IMR-90 (cell line): ENCODE measurements around the gene CFAP251. TPM values are rescaled to one million over a fixed set of nuclear protein-coding genes. Genes with fewer than 3 reads are reported as not detected.

ENCODE experiments used
- ATAC-seq: fragments of 200-7000 bp; cut with Tn5 transposase; 2 replicates; pipeline ENCODE4 v1.9.1; 2020; ENCODE audit warnings: low read depth, mild to moderate bottlenecking, moderate library complexity
- BruUV-seq: library from RNA; stranded (reverse); fragments of 400-500 nt; replicated peaks from 2 replicates; lab custom pipeline; 2021; lab: Mats Ljungman, UMichigan
- CTCF ChIA-PET: fragments of 300-600 bp; formaldehyde crosslinking; extraction: SDS; loops from one replicate; lab custom pipeline; 2021; ENCODE audit warnings: antibody characterized with exemption; lab: Yijun Ruan, JAX
- POLR2A ChIA-PET: fragments of 300-600 bp; sonication (Branson Sonifier 250); formaldehyde crosslinking; loops from one replicate; lab custom pipeline; 2022; ENCODE audit warnings: antibody characterized with exemption; ENCODE audit not compliant: unreplicated experiment; lab: Charles Lee
- DNase-seq: peaks from one replicate; pipeline ENCODE4 v3.0.0; 2013
- H2AFZ ChIP-seq: replicated peaks from 2 replicates; pipeline ENCODE3; 2013; ENCODE audit warnings: low read length, mild to moderate bottlenecking; ENCODE audit not compliant: poor library complexity
- H2AK5ac ChIP-seq: 2 replicates; pipeline ENCODE4 v1.6.1; 2013; ENCODE audit warnings: low read depth, low read length, inconsistent platforms
- H2AK9ac ChIP-seq: replicated peaks from 2 replicates; pipeline ENCODE3; 2013; ENCODE audit warnings: mild to moderate bottlenecking, low read depth, low read length, moderate library complexity; ENCODE audit not compliant: poor library complexity
- H2BK120ac ChIP-seq: 2 replicates; pipeline ENCODE4 v1.6.1; 2013; ENCODE audit warnings: low read depth, low read length, inconsistent platforms
- H2BK15ac ChIP-seq: 3 replicates; pipeline ENCODE4 v1.6.1; 2013; ENCODE audit warnings: low read depth, low read length, inconsistent platforms
- H2BK20ac ChIP-seq: 2 replicates; pipeline ENCODE4 v1.6.1; 2013; ENCODE audit warnings: low read depth, mild to moderate bottlenecking, inconsistent platforms, low read length, moderate library complexity
- H2BK5ac ChIP-seq: 2 replicates; pipeline ENCODE4 v1.6.1; 2013; ENCODE audit warnings: mild to moderate bottlenecking, low read depth, low read length, inconsistent platforms; ENCODE audit not compliant: poor library complexity, severe bottlenecking
- H3K14ac ChIP-seq: replicated peaks from 2 replicates; pipeline ENCODE4 v1.6.1; 2013; ENCODE audit warnings: low read depth, low read length, inconsistent platforms
- H3K18ac ChIP-seq: 2 replicates; pipeline ENCODE4 v1.6.1; 2013; ENCODE audit warnings: low read depth, low read length, control low read depth
- H3K23ac ChIP-seq: 2 replicates; pipeline ENCODE4 v1.6.1; 2013; ENCODE audit warnings: low read depth, low read length, inconsistent platforms
- H3K27ac ChIP-seq: 2 replicates; pipeline ENCODE4 v1.5.1; 2013; ENCODE audit warnings: mild to moderate bottlenecking, control low read depth, low read length; ENCODE audit not compliant: insufficient read depth
- H3K27me3 ChIP-seq: 2 replicates; pipeline ENCODE4 v1.6.1; 2013; ENCODE audit warnings: low read length; ENCODE audit not compliant: control insufficient read depth, insufficient read depth
- H3K36me3 ChIP-seq: 2 replicates; pipeline ENCODE4 v1.6.1; 2013; ENCODE audit warnings: low read length, mixed read lengths; ENCODE audit not compliant: control insufficient read depth, insufficient read depth
- H3K4ac ChIP-seq: 2 replicates; pipeline ENCODE4 v1.6.1; 2013; ENCODE audit warnings: low read depth, low read length, inconsistent platforms
- H3K4me1 ChIP-seq: 2 replicates; pipeline ENCODE4 v1.6.1; 2013; ENCODE audit warnings: low read length, mixed read lengths; ENCODE audit not compliant: control insufficient read depth, insufficient read depth
- H3K4me2 ChIP-seq: 2 replicates; pipeline ENCODE4 v1.6.1; 2013; ENCODE audit warnings: low read depth, mild to moderate bottlenecking, control low read depth, low read length, moderate library complexity
- H3K4me3 ChIP-seq: 2 replicates; pipeline ENCODE4 v1.5.1; 2013; ENCODE audit warnings: low read depth, mild to moderate bottlenecking, control low read depth, low read length, moderate library complexity; ENCODE audit not compliant: insufficient read depth
- H3K56ac ChIP-seq: 2 replicates; pipeline ENCODE4 v1.6.1; 2013; ENCODE audit warnings: low read length, inconsistent platforms; ENCODE audit not compliant: insufficient read depth; ENCODE audit errors: extremely low read depth
- H3K79me1 ChIP-seq, 2 experiments: 2 replicates each; pipeline ENCODE4 v1.6.1; 2013; ENCODE audit warnings: low read length in 2 of 2, inconsistent platforms in 1 of 2, low read depth in 1 of 2
- H3K9ac ChIP-seq: 2 replicates; pipeline ENCODE4 v1.6.1; 2013; ENCODE audit warnings: low read depth, low read length, control low read depth
- H3K9me1 ChIP-seq: 2 replicates; pipeline ENCODE4 v1.6.1; 2013; ENCODE audit warnings: low read length, inconsistent platforms; ENCODE audit not compliant: insufficient read depth
- H3K9me3 ChIP-seq: 2 replicates; pipeline ENCODE4 v1.6.1; 2013; ENCODE audit warnings: low read length; ENCODE audit not compliant: control insufficient read depth, insufficient read depth
- H4K20me1 ChIP-seq: 2 replicates; pipeline ENCODE4 v1.6.1; 2013; ENCODE audit warnings: low read length, inconsistent platforms; ENCODE audit not compliant: insufficient read depth
- H4K5ac ChIP-seq: 2 replicates; pipeline ENCODE4 v1.6.1; 2013; ENCODE audit warnings: mild to moderate bottlenecking, low read depth, low read length, control low read depth
- H4K8ac ChIP-seq, 2 experiments: 2 replicates each; pipeline ENCODE4 v1.6.1; 2013; ENCODE audit warnings: low read depth in 2 of 2, low read length in 2 of 2, control low read depth in 1 of 2, inconsistent platforms in 1 of 2
- H4K91ac ChIP-seq: 2 replicates; pipeline ENCODE4 v1.6.1; 2013; ENCODE audit warnings: low read depth, low read length, inconsistent platforms; ENCODE audit not compliant: insufficient read depth
- BHLHE40 ChIP-seq: fragments of 150-350 bp; IDR thresholded peaks from 2 replicates; pipeline ENCODE4 v1.6.1; 2016; ENCODE audit warnings: mild to moderate bottlenecking, low read depth, low read length
- CEBPB ChIP-seq: IDR thresholded peaks from 2 replicates; pipeline ENCODE4 v1.6.1; 2012; ENCODE audit warnings: low read depth, low read length, improper control_type of control experiment
- FOS ChIP-seq: fragments of 150-350 bp; IDR thresholded peaks from 2 replicates; pipeline ENCODE4 v1.6.1; 2016; ENCODE audit warnings: low read depth, low read length
- MAFK ChIP-seq: IDR thresholded peaks from 2 replicates; pipeline ENCODE4 v1.6.1; 2012; ENCODE audit warnings: low read depth, low read length, improper control_type of control experiment
- MXI1 ChIP-seq: IDR thresholded peaks from 2 replicates; pipeline ENCODE4 v1.6.1; 2012; ENCODE audit warnings: low read depth, mild to moderate bottlenecking, low read length, moderate library complexity, borderline replicate concordance
- NFE2L2 ChIP-seq: fragments of 150-350 bp; IDR thresholded peaks from 2 replicates; pipeline ENCODE4 v1.6.1; 2016; ENCODE audit warnings: low read depth, mild to moderate bottlenecking, low read length
- POLR2A ChIP-seq: IDR thresholded peaks from 2 replicates; pipeline ENCODE4 v1.6.1; 2012; ENCODE audit warnings: mild to moderate bottlenecking, low read depth, low read length
- RCOR1 ChIP-seq: IDR thresholded peaks from 2 replicates; pipeline ENCODE4 v1.6.1; 2012; ENCODE audit warnings: mild to moderate bottlenecking, low read length, improper control_type of control experiment; ENCODE audit not compliant: insufficient replicate concordance
- SMC3 ChIP-seq: fragments of 150-350 bp; IDR thresholded peaks from 2 replicates; pipeline ENCODE4 v1.6.1; 2016; ENCODE audit warnings: low read depth, mild to moderate bottlenecking, antibody characterized with exemption, low read length, moderate library complexity
- WGBS, 2 experiments: methylation state at CpG; one replicate each; pipeline versions ENCODE4 v1.1.5 to v1.1.7; 2013; ENCODE audit warnings: missing lambda C conversion rate in 2 of 2; ENCODE audit not compliant: insufficient read length in 1 of 2; ENCODE audit errors: extremely low coverage in 2 of 2; 5-methylcytosine and 5-hydroxymethylcytosine counted together
- dilution Hi-C: fragments of 300-500 bp; cut with HindIII; formaldehyde crosslinking; loops from one replicate; pipeline ENCODE4 v1.14.3; 2018; ENCODE audit warnings: low sequenced_read_pairs; ENCODE audit not compliant: unreplicated experiment
- in situ Hi-C: fragments of 300-500 bp; cut with MboI; formaldehyde crosslinking; loops from 3 replicates; pipeline ENCODE4 v1.14.3; 2019; ENCODE audit warnings: low sequenced_read_pairs, inconsistent platforms, mixed read lengths
- intact Hi-C: fragments of 100-400 bp; cut with micrococcal nuclease; formaldehyde crosslinking; loops from 2 replicates; pipeline ENCODE4 v1.10.0; 2022
- polyA plus RNA-seq, 3 experiments: library from polyadenylated mRNA; depleted of rRNA; stranded (reverse); fragments of >200 nt; gene quantifications; 2 replicates each; pipeline ENCODE4 v1.2.3, GENCODE V29; 2012; ENCODE audit warnings: low replicate concordance in 1 of 3
- total RNA-seq: library from RNA; depleted of rRNA; stranded (reverse); fragments of >200 nt; gene quantifications from 2 replicates; pipeline ENCODE4 v1.2.3, GENCODE V29; 2012

Gene CFAP251
- total and polyA plus RNA-seq, 2 of the 4 experiments (the other 2 are of a cell fraction): 7.8 to 9.1 TPM

- ATAC-seq: peak; percentile 92
- H3K27me3 ChIP-seq: no peaks in the 10 kb centered on the region
- ChIA-PET CTCF (interaction anchor here (0.6 kb wide), 1 partner anchor 52 kb away, joined by 3 read pairs; no protein-coding TSS in a partner anchor), POLR2A (no interaction called here)
- H3K4me2 ChIP-seq: peak overlapping the region; percentile 94
- peaks cover 14% of the 10 kb centered on the region for H3K9me1 ChIP-seq
- intact Hi-C loops: no loop called here
- 16% methylated on average over 3 of the region's 21 CpGs; no CpG with 5 or more reads in 1 of the 2 experiments for WGBS, 2 experiments
- H2BK120ac ChIP-seq: peak overlapping the region; percentile 79
- no peak for TF ChIP-seq BHLHE40
- TF ChIP-seq NFE2L2: no peak
- TF ChIP-seq SMC3: no peak
- TF ChIP-seq MAFK: no peak
- peak; percentile 25; the same call in 1 of the 2 replicates for TF ChIP-seq CEBPB
- no peak for TF ChIP-seq POLR2A
- TF ChIP-seq MXI1: no peak
- TF ChIP-seq RCOR1: no peak
- TF ChIP-seq FOS: peak; percentile 46; the same call in 1 of the 2 replicates
- peak overlapping the region; percentile 81 for H3K4ac ChIP-seq
- H3K9me3 ChIP-seq: no peaks in the 10 kb centered on the region
- peak overlapping the region; percentile 81 for H4K5ac ChIP-seq
- BruUV-seq: no TSS peak
- no peaks in the 10 kb centered on the region for H4K20me1 ChIP-seq
- peak overlapping the region; percentile 67; the same call in 1 of the 2 replicates for H3K23ac ChIP-seq
- peak overlapping the region; percentile 15; the same call in 1 of the 3 replicates for H2BK15ac ChIP-seq
- 0 out of 2 replicates have a peak overlapping the region, but pooled peaks have one; percentile 10 for H3K9ac ChIP-seq
- peak overlapping the region; percentile 25; the same call in 1 of the 2 replicates for H3K4me3 ChIP-seq
- dilution Hi-C loops: no loop called here
- H2AFZ ChIP-seq: peak overlapping the region; percentile 81
- peaks cover 14% of the 10 kb centered on the region for H3K4me1 ChIP-seq
- peak overlapping the region; percentile 82 for H2BK20ac ChIP-seq
- H4K8ac ChIP-seq: peak overlapping the region; percentile 31 to 57; a peak in 3 of 4 replicates
- H3K36me3 ChIP-seq: peaks cover 11% of the 10 kb centered on the region; the same call in 1 of the 2 replicates
- no peak overlapping the region for H3K56ac ChIP-seq
- H2AK5ac ChIP-seq: peak overlapping the region; percentile 96; the same call in 1 of the 2 replicates
- peak overlapping the region; percentile 53; the same call in 1 of the 2 replicates for H4K91ac ChIP-seq
- H3K18ac ChIP-seq: peak overlapping the region; percentile 73; the same call in 1 of the 2 replicates
- H3K27ac ChIP-seq: peak overlapping the region; percentile 64
- peak overlapping the region; percentile 68 for H2AK9ac ChIP-seq
- DNase-seq: peak; percentile 78
- in situ Hi-C loops: no loop called here
- peaks cover 0 to 29% of the 10 kb centered on the region in 2 experiments; a peak in 2 of 4 replicates for H3K79me1 ChIP-seq
- H2BK5ac ChIP-seq: peak overlapping the region; percentile 62
- H3K14ac ChIP-seq: peak overlapping the region; percentile 54
Measured at GRCh38 chr12:121958541-121959240, 40.3 kb downstream of the CFAP251 start.
